Stimulated activated effector memory CD8-positive, alpha-beta T cell treated with anti-CD3 and anti-CD28 coated beads, Interleukin-12 subunit alpha, Interleukin-12 subunit beta, amount 100 ng/mL, for 72 hours (primary cell): Measurements from ENCODE around the gene FPGS.

ENCODE experiments used
- ATAC-seq: fragments of 150-1000 bp; cut with Tn5 transposase; 2 replicates; pipeline ENCODE4 v1.10.0; 2021
- DNase-seq, 2 donors: peaks; one replicate each; pipeline ENCODE4 v3.0.0; 2021 to 2022; ENCODE audit warnings: low spot score in 2 of 2
- H3K27ac Mint-ChIP-seq: one replicate; pipeline ENCODE4 v1.8.0; 2022; ENCODE audit warnings: mild to moderate bottlenecking, mixed read lengths
- H3K36me3 Mint-ChIP-seq: one replicate; pipeline ENCODE4 v1.8.0; 2022; ENCODE audit warnings: mild to moderate bottlenecking, mixed read lengths
- H3K4me1 Mint-ChIP-seq: one replicate; pipeline ENCODE4 v1.8.0; 2022; ENCODE audit warnings: mixed read lengths
- H3K4me3 Mint-ChIP-seq: one replicate; pipeline ENCODE4 v1.8.0; 2022; ENCODE audit warnings: mild to moderate bottlenecking, mixed read lengths
- H3K9me3 Mint-ChIP-seq: one replicate; pipeline ENCODE4 v1.8.0; 2022; ENCODE audit warnings: mixed read lengths

The FPGS gene

DNA sequence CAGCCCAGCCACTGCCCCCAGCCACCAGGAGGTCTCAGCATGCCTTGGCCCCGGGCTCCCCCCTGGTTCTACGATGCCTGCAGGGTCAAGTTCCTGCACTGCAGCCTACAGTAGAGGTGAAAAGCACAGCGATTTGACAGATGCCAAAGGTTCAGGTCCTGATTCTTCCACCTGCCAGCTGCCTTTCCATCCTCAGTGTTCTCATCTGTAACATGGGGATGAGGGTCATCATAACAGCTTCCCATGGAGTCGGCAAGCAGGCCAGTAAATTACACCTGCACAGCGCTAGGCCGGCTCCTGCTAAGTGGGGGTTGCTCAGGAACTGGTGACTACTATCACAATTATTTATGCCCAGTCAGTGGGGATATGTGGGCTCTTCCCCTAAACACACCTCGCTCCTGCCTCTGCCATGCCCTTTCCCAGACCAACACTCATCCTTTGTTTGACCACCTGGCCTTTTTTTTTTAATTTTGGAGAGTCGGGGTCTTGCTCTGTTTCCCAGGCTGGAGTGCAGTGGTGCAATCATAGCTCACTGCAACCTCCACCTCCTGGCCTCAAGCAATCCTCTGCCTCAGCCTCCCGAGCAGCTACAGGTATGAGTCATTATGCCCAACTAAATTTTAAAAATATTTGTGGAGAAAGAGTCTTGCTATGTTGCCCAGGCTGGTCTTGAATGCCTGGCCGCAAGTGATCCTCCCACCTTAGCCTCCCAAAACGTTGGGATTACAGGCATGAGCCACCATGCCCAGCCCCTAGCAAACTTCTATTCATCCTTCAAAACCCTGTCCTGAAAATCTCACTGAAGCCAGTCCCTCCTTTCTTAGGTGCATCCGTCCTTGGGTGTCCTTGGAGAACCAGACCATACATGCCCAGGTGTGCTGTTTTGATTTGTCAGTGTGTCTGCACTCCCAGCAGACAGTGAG, 45.4 kb downstream of the FPGS start:
- Mint-ChIP-seq H3K4me1 (no peaks in the 10 kb centered on the region), H3K9me3 (peaks cover 8% of the 10 kb centered on the region), H3K27ac (peak overlapping the region; percentile 52), H3K36me3 (peaks cover 4% of the 10 kb centered on the region), H3K4me3 (no peak overlapping the region)
- no peak for ATAC-seq
- no peak for DNase-seq

DNA sequence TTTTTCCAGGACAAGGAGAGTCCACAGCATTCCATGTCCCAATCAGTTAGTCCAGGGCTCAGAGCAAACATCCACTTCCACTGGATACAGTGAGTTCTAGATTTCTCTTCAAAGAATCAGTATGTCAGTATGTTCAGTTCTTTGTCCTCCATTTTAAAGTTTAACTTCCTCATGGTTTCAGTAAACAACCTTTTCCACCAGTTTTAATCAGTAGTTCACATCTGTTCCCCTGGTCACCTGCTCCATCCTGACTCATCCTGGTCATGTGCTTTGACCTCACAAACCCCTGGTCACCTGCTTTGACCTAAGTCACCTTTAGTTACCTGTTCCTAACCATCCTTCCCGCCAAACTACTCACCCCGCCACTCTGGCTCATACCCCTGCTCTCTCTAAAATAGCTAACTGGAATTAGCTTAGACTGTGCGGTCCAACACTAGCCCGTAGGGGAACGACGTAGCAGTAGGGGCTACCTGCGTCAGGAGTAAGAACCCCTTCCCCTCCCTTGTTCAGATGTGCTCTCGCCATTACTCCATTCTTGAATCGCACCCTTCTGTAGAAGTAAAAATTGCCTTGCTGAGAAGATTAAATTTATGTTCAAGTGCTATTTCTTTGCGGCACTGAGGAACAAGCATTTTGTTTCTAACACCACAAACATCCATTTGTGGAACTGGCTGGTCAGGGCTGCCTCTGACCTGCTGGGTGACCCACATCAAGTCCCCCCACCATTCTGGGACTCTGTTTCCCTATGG, 46.2 kb downstream of the FPGS start:
- Mint-ChIP-seq H3K9me3 (peaks cover 8% of the 10 kb centered on the region), H3K4me1 (no peaks in the 10 kb centered on the region), H3K27ac (peak overlapping the region; percentile 21), H3K36me3 (peaks cover 4% of the 10 kb centered on the region), H3K4me3 (no peak overlapping the region)
- no peak for ATAC-seq
- no peak for DNase-seq

DNA sequence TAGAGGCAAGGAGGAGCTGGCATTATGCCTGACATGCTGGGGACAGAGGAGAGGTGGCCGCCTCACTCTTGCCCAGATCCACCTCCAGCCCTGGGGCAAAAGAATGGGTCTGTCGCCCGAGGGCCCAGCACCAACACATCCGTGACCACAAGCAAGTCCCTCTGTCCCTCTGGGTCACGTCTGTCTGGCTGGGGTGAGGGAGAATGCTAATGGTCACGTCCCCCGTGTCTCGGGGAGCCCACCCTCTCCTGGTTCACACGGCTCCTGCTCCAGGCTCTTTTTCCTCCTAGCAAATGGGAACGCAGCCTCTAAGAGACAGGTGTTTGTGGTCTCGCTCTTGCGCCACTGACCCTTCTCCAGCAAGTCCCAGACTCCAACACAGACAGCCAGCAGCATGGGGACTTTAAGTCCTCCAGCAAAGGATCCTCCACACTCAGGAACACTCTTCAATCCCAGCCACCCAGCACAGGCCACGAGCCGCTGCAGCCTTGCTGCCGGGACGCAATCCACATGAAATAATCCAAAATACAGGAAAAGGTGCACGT, 47.7 kb downstream of the FPGS start:
- Mint-ChIP-seq H3K4me1 (no peaks in the 10 kb centered on the region), H3K9me3 (peaks cover 8% of the 10 kb centered on the region), H3K27ac (no peak overlapping the region), H3K4me3 (no peak overlapping the region), H3K36me3 (peaks cover 4% of the 10 kb centered on the region)
- ATAC-seq (no peak), DNase-seq (no peak)

DNA sequence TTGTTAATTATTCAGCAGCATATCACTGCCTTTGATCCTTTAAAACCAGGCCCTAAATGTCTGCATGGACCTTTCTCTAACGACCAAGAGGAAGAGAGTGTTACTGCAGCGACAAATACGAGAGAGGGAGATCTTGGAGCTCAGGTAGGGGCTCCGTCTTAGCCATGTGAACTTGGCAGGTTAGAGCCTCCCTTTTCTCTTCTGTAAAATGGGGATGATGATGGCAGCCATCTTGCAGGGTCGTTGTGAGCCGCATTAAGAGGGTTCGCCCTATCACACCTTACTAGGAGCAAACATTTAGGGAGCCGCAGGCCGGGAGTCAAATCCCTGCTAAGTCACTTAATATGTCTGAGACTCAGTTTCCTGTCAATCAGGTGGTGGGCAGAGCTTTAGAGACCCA, 50.1 kb downstream of the FPGS start:
- ATAC-seq = no peak
- no peak for DNase-seq
- Mint-ChIP-seq H3K36me3 (peaks cover 4% of the 10 kb centered on the region), H3K9me3 (peaks cover 8% of the 10 kb centered on the region), H3K4me1 (peaks cover 6% of the 10 kb centered on the region), H3K4me3 (peak overlapping the region; percentile 75), H3K27ac (peak overlapping the region; percentile 20)

DNA sequence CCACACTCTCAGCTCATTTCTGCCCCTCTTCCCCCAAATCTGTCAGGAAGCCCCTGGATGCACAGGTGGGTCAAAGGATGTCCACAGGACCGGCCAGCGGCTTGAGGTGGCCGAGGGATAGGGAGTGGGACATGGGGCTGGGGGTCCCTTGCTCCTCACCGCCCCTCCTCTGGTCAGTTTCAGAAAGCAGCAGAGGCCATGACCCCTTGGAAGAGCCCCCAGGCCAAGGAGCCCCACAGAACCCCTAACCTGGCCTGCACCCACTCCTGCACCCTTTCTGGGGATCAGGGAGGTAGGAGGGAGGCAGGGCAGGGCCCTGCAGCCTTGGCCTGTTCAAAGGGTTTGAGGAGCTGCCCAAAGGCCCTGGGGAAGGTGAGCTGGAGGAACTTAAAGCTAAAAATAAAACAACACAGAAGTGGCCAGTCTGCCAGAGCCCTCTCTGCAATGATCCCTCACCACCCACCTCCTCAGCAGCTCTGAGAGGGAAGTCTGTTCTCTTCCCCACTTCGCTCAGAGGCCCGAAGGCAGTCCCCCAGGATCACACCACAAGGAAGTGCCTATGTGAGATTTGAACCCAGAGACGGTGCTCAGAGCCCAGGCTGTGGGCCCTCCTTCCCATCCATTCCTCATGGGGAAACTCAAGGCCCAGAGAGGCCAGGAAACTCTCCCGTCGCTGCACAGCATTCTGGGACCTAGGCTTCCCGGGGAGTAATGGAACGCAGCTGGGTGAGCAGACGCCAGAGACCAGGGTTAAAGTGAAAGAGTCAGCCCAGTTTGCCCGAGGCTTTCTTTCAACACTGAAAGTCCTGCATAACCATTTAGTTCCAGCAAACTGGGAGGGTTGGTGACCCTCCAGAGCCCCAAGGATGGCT, 50.9 kb downstream of the FPGS start:
- ATAC-seq (peak; percentile 27), DNase-seq (no peak)
- Mint-ChIP-seq H3K36me3 (peaks cover 4% of the 10 kb centered on the region), H3K4me3 (peak overlapping the region; percentile 75), H3K27ac (peak overlapping the region; percentile 87), H3K4me1 (peaks cover 10% of the 10 kb centered on the region), H3K9me3 (peaks cover 8% of the 10 kb centered on the region)

DNA sequence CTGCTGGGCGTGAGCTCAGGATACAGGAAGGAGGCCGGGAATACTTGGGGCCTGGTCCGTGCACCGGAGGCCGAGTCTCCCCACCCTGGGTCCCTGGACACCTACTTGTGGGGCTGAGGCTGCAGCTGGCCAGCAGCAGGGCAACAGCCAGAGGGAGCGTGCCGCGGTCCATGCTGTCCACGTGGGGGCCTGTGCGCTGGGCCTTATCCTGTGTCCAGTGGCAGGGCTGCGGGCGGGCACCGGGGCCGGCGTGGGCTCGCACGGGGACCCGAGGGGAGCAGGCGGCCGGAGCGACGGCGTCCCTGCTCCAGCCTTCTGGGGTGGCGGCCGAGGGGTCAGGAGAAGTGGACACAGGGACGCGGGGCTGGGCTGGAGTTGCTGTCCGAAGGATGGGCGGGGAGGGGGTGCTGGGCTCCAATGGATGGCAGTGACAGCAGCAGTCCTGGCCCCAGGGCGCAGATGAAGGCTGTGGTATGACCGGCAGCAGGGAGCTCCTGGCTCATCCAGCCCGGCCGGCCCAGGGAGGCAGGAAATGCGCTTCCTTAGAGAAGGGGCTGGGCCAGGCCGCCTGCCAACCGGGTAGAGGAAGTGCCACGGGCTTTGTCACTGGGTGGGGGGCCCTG, 51.6 kb downstream of the FPGS start, which contains the start of gene ENG:
Gene ENG, minus strand, starts transcription at position 475 of the 623 bp plus-strand sequence. Its CDS starts 303 bp downstream, at position 172.
- Mint-ChIP-seq H3K4me1 (peaks cover 15% of the 10 kb centered on the region), H3K27ac (peak within 1 kb of the TSS; percentile 87), H3K36me3 (no peaks in the 10 kb centered on the region), H3K9me3 (peaks cover 3% of the 10 kb centered on the region), H3K4me3 (peak within 1 kb of the TSS; percentile 75)
- ATAC-seq (peak; percentile 41), DNase-seq (no peak)

DNA sequence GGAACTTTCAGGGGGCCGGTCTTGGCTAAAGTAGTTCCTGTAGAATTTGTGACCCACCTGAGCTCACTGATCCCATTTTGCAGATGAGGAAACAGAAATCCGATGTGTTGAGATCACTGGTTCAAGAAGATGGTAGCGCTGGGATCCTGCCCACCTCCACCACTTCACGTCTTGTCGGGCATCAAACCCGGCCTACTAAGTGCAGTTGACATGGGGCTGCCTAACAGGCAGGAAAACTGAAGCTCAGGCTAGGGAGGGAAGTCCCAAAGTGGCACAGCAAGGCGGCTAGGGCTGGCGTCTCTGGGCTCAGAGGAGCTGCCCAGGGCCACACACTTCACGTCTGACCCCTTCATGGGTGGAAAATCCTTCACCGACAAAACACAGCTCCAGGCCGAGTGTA, 52.3 kb downstream of the FPGS start:
- Mint-ChIP-seq H3K9me3 (no peaks in the 10 kb centered on the region), H3K27ac (peak overlapping the region; percentile 87), H3K36me3 (no peaks in the 10 kb centered on the region), H3K4me3 (peak overlapping the region; percentile 75), H3K4me1 (peaks cover 15% of the 10 kb centered on the region)
- ATAC-seq = no peak
- no peak for DNase-seq

DNA sequence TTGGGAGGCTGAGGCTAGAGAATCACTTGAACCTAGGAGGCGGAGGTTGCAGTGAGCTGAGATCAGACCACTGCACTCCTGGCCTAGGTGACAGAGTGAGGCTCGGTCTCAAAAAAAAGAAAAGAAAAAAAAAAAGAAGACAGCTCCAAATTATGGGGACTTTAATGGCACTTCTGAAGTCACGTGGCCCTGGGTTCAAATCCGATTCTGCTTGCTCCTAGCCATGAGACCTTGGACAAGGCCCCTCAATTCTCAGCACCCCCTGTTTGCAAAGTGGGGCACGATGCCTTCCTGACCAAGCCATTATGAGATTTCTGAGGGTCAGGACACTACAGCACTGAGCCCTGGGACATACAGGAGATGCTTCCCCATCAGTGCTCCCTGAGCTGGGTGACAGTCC, 52.8 kb downstream of the FPGS start:
- no peaks in the 10 kb centered on the region for H3K9me3 Mint-ChIP-seq
- DNase-seq (no peak), ATAC-seq (no peak)
- H3K4me1 Mint-ChIP-seq = peaks cover 18% of the 10 kb centered on the region
- H3K4me3 Mint-ChIP-seq = no peak overlapping the region
- H3K36me3 Mint-ChIP-seq = no peaks in the 10 kb centered on the region
- H3K27ac Mint-ChIP-seq = peak overlapping the region; percentile 74

DNA sequence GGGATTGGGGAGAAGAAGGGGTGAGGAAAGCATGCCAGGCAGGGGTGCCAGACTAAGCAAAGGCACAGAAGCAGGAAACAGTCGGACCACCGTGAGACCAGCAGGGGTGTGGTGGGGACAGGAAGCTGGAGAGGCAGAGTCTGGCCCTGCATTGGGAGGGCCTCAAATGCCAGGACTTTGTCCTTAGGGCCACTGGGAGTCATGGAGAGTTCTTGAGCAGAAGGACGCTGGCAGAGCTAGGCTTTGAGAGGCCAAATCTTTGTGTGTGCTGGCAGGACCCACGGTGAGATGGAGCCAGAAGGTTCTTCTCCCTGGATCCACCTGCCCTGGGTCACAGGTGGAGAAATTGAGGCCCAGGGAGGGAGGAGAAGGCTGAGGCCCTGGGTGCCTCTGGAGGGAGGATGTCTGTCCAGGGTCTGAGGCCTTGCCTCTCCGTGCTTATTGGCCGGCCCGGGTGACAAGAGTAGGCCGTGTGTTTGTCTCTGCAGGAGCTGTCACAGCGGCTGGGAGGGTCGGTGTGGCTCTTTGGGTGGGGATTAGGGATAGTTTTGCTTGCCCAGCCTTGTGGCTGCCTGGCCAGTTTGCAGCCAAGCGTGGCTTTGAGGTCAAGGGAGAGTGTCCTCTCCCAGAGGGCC, 53.5 kb downstream of the FPGS start:
- Mint-ChIP-seq H3K36me3 (no peaks in the 10 kb centered on the region), H3K4me1 (peaks cover 25% of the 10 kb centered on the region), H3K9me3 (no peaks in the 10 kb centered on the region), H3K4me3 (no peak overlapping the region), H3K27ac (peak overlapping the region; percentile 74)
- DNase-seq (no peak), ATAC-seq (no peak)

DNA sequence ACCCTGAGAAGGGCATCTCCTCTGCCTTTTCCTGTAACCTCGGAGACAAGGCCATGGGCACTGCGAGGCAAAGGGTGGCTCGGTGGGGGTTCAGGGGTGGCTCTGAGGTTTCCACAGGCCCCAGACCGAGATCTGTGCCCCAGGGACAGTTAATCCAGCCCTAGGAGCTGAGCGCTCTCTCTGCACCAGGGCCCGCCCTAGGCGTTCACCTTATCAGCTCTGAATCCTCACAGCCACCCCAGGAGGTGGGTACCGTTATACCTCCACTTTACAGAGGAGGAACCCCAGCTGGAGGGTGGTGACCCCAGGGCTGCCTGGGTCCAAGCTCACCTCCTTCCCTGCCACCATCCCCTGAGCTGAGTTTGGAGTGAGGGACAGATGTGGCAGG, 54.0 kb downstream of the FPGS start:
- no peak overlapping the region for H3K4me3 Mint-ChIP-seq
- DNase-seq (no peak), ATAC-seq (no peak)
- no peak overlapping the region for H3K27ac Mint-ChIP-seq
- no peaks in the 10 kb centered on the region for H3K36me3 Mint-ChIP-seq
- H3K9me3 Mint-ChIP-seq = no peaks in the 10 kb centered on the region
- H3K4me1 Mint-ChIP-seq = peaks cover 30% of the 10 kb centered on the region

DNA sequence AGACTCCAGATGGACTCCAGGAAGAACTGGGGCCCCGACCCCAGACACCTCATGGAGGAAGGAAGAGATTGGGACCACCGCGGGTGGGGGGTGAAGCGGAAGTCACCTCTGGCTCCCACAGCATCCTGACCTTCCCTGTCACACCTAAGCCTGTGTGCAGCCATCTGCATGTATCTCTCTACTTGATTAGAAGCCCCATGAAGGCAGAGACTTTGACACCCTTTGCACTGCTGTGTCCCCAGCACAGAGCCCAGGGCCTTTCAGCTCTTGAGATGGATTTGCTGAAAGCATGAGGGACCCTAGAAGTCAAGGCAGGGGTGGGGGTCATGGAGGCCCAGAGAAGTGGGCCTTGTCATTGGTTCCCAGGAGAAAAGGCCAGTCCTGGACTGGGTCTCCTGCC, 54.6 kb downstream of the FPGS start:
- H3K4me1 Mint-ChIP-seq = peaks cover 35% of the 10 kb centered on the region
- ATAC-seq (no peak), DNase-seq (no peak)
- no peaks in the 10 kb centered on the region for H3K36me3 Mint-ChIP-seq
- H3K27ac Mint-ChIP-seq = no peak overlapping the region
- no peak overlapping the region for H3K4me3 Mint-ChIP-seq
- H3K9me3 Mint-ChIP-seq = no peaks in the 10 kb centered on the region

DNA sequence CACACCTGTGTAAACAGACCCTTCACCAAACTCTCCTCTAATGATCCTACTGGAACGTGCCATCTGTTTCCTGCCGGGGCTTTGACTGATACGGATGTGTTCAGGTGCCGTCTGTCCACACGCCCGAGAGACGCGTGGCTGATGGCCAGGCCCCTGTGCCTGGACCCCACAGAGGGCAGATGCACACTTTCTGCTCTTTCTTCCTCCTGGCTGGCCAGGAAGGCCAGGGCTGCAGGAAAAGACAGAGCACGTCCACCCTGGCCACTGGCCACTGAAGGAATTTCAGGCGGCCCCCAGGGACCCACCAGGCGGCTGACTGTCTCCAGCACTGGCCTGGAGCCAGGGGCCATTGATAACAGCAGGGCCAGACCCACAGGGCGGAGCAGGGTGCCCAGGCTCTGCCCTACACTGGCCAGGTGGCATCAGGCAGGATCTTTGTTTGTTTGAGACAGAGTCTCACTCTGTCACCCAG, 55.4 kb downstream of the FPGS start:
- no peak overlapping the region for H3K4me3 Mint-ChIP-seq
- DNase-seq = no peak
- no peaks in the 10 kb centered on the region for H3K36me3 Mint-ChIP-seq
- H3K4me1 Mint-ChIP-seq = peaks cover 43% of the 10 kb centered on the region
- H3K9me3 Mint-ChIP-seq = no peaks in the 10 kb centered on the region
- no peak for ATAC-seq
- H3K27ac Mint-ChIP-seq = peak overlapping the region; percentile 86

DNA sequence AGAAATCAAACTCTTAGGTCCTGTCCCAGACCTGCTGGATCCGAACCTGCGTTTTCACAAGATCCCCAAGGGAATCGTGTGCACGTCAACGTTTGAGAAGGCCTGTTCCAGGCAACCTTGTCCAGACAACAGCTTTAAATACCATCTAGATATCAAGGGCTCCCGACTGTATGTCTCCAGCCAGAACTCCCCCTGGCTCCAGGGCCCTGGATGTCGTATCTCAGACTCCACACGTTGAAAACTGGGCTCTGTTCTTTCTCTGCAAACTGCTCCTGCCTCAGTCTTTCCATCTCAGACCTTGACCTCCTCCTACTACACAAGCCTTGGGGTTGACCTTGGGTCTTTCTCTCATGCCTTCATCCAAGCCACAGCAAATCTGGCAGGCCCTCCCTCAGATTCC, 57.6 kb downstream of the FPGS start:
- no peaks in the 10 kb centered on the region for H3K36me3 Mint-ChIP-seq
- H3K4me3 Mint-ChIP-seq = no peak overlapping the region
- H3K9me3 Mint-ChIP-seq = no peaks in the 10 kb centered on the region
- DNase-seq = no peak
- H3K4me1 Mint-ChIP-seq = peaks cover 51% of the 10 kb centered on the region
- peak overlapping the region; percentile 97 for H3K27ac Mint-ChIP-seq
- no peak for ATAC-seq

DNA sequence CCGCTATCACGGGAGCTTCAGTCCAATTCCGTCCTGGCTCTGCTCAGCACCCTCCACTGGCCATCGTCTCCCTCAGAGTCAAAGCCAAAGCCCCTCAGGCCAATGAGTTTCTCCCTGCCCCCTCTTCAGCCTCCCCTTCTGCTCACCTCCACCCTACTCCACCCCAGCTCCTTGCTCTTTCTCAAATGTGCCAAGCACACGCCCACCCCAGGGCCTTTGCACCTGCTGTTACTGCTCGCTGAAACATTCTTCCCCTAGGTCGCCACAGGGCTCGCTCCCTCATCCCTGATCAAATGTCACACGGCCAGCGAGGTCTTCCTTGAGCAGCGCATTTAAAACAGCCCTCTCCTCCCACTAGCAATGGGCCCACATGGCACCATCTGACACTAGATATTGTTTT, 58.1 kb downstream of the FPGS start:
- ATAC-seq (no peak), DNase-seq (no peak)
- H3K27ac Mint-ChIP-seq = peak overlapping the region; percentile 97
- H3K9me3 Mint-ChIP-seq = no peaks in the 10 kb centered on the region
- H3K36me3 Mint-ChIP-seq = no peaks in the 10 kb centered on the region
- peaks cover 54% of the 10 kb centered on the region for H3K4me1 Mint-ChIP-seq
- no peak overlapping the region for H3K4me3 Mint-ChIP-seq
